ENCODE data around the gene GPATCH4. TPM values are rescaled to one million over a fixed set of nuclear protein-coding genes. Genes with fewer than 3 reads are reported as not detected.

The GPATCH4 gene
- polyA plus RNA-seq, 2 donors, result 14.3 to 20.8 TPM

DNA sequence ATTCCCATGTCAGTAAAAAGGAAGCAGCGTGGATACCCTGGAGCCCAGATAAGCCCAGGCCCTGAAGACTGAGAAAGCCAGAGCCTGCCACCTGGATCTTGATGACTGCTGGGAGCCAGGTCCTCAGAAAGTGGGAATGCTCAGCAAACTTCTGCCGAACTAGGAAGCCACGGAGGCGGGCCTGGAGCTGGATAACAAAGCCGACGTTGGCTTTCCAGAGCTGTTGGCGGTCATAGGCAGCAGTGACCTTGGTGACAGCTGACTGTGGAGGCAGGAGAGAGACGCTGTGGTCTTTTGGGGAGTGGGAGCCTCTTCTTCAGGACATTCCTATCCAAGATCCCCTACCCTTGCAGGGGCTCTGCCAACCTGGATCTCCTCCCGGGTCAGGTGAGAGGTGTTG is 53.3 kb downstream of the GPATCH4 start:
- Histone ChIP-seq H3K9me3 (ENCODE audit: control insufficient read depth in 2 of 2, insufficient read depth in 1 of 2, low read depth in 1 of 2, low read length in 1 of 2) (no peaks in the 10 kb centered on the region), H3K36me3 (ENCODE audit: control insufficient read depth in 2 of 2, insufficient read depth in 2 of 2, low read length in 1 of 2) (peaks cover 0 to 7% of the 10 kb centered on the region in 2 donors), H3K27me3 (ENCODE audit: control insufficient read depth in 1 of 2, insufficient read depth in 2 of 2, low read length in 2 of 2) (no peaks in the 10 kb centered on the region), H3K4me3 (ENCODE audit: low read depth in 1 of 2, low read length in 2 of 2) (no peak overlapping the region), H3K27ac (ENCODE audit: low read depth in 2 of 2, low read length in 1 of 2) (no peak overlapping the region), H3K4me1 (ENCODE audit: control insufficient read depth in 2 of 2, insufficient read depth in 2 of 2, low read length in 1 of 2) (no peaks in the 10 kb centered on the region)
- WGBS, 2 donors, result 84 to 92% methylated on average over 9 of the region's 9 CpGs

GRCh38 chr1:156547434-156547833 is 53.8 kb downstream of the GPATCH4 start:
- H3K9me3 ChIP-seq (ENCODE audit: control insufficient read depth in 2 of 2, insufficient read depth in 1 of 2, low read depth in 1 of 2, low read length in 1 of 2), result no peaks in the 10 kb centered on the region
- H3K4me3 ChIP-seq (ENCODE audit: low read depth in 1 of 2, low read length in 2 of 2), result no peak overlapping the region
- H3K4me1 ChIP-seq (ENCODE audit: control insufficient read depth in 2 of 2, insufficient read depth in 2 of 2, low read length in 1 of 2), result no peaks in the 10 kb centered on the region
- no peaks in the 10 kb centered on the region for H3K27me3 ChIP-seq (ENCODE audit: control insufficient read depth in 1 of 2, insufficient read depth in 2 of 2, low read length in 2 of 2)
- 96% methylated on average over 4 of the region's 4 CpGs for WGBS, 2 donors
- H3K27ac ChIP-seq (ENCODE audit: low read depth in 2 of 2, low read length in 1 of 2), result no peak overlapping the region
- H3K36me3 ChIP-seq (ENCODE audit: control insufficient read depth in 2 of 2, insufficient read depth in 2 of 2, low read length in 1 of 2), result peaks cover 0 to 7% of the 10 kb centered on the region in 2 donors

DNA sequence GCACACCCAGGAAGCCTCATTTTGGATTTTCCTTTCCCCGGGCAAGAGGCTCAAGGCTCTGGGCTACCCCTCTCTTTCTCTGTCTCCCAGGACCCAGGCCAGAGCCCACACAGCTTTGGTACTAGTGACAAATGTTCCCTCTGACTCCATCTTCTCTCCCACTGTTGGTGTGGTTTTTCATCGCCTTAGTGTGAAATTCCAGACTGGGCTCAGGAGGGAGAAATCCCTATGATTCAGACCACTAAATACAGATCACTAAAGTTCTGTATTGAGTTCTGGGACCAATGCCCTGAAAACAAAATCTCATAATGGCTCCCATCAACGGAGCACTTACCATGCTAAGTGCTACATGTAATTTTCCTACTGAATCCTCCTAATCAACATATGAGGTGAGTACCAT is 55.0 kb downstream of the GPATCH4 start:
- Histone ChIP-seq H3K4me3 (ENCODE audit: low read depth in 1 of 2, low read length in 2 of 2) (no peak overlapping the region), H3K4me1 (ENCODE audit: control insufficient read depth in 2 of 2, insufficient read depth in 2 of 2, low read length in 1 of 2) (no peaks in the 10 kb centered on the region), H3K9me3 (ENCODE audit: control insufficient read depth in 2 of 2, insufficient read depth in 1 of 2, low read depth in 1 of 2, low read length in 1 of 2) (no peaks in the 10 kb centered on the region), H3K27me3 (ENCODE audit: control insufficient read depth in 1 of 2, insufficient read depth in 2 of 2, low read length in 2 of 2) (no peaks in the 10 kb centered on the region), H3K36me3 (ENCODE audit: control insufficient read depth in 2 of 2, insufficient read depth in 2 of 2, low read length in 1 of 2) (peaks cover 0 to 7% of the 10 kb centered on the region in 2 donors), H3K27ac (ENCODE audit: low read depth in 2 of 2, low read length in 1 of 2) (no peak overlapping the region)
- WGBS, 2 donors, result 87 to 98% methylated on average over 3 of the region's 3 CpGs

GRCh38 chr1:156544592-156545102 is 56.6 kb downstream of the GPATCH4 start:
- WGBS, 2 donors, result 97 to 98% methylated on average over 3 of the region's 3 CpGs
- Histone ChIP-seq H3K4me3 (ENCODE audit: low read depth in 1 of 2, low read length in 2 of 2) (no peak overlapping the region), H3K9me3 (ENCODE audit: control insufficient read depth in 2 of 2, insufficient read depth in 1 of 2, low read depth in 1 of 2, low read length in 1 of 2) (no peaks in the 10 kb centered on the region)

More at GRCh38 chr1:156544592-156545102, 56.6 kb downstream of the GPATCH4 start:
- no peaks in the 10 kb centered on the region for H3K4me1 ChIP-seq (ENCODE audit: control insufficient read depth in 2 of 2, insufficient read depth in 2 of 2, low read length in 1 of 2)
- H3K36me3 ChIP-seq (ENCODE audit: control insufficient read depth in 2 of 2, insufficient read depth in 2 of 2, low read length in 1 of 2), result peaks cover 0 to 7% of the 10 kb centered on the region in 2 donors
- H3K27ac ChIP-seq (ENCODE audit: low read depth in 2 of 2, low read length in 1 of 2), result no peak overlapping the region
- no peaks in the 10 kb centered on the region for H3K27me3 ChIP-seq (ENCODE audit: control insufficient read depth in 1 of 2, insufficient read depth in 2 of 2, low read length in 2 of 2)

Other genes starting within 250 kb of the GPATCH4 start
- 1 to 10 TPM; 2.3 TPM for gene RHBG, start 232.3 kb downstream of the GPATCH4 start, polyA plus RNA-seq
- gene MEF2D, start 100.7 kb downstream of the GPATCH4 start, polyA plus RNA-seq, result 10 to 100 TPM in 1 of 2 donors, 1 to 10 TPM in 1; 8.5 to 13.5 TPM
- gene IQGAP3, start 28.9 kb downstream of the GPATCH4 start, polyA plus RNA-seq, result 1 to 10 TPM; 3.8 to 7.8 TPM
- under 1 TPM in 1 of 2 donors, not detected in 1; 0.08 TPM for gene TTC24, start 21.8 kb downstream of the GPATCH4 start, polyA plus RNA-seq
- gene NAXE, start 9.7 kb downstream of the GPATCH4 start, polyA plus RNA-seq, result 10 to 100 TPM; 29.9 to 70.9 TPM
- under 1 TPM; 0.14 to 0.28 TPM for gene HAPLN2, start 17.9 kb upstream of the GPATCH4 start, polyA plus RNA-seq
- under 1 TPM; 0.01 to 0.04 TPM for gene BCAN, start 40.6 kb upstream of the GPATCH4 start, polyA plus RNA-seq
- 1 to 10 TPM; 2.4 to 3.0 TPM for gene NES, start 75.9 kb upstream of the GPATCH4 start, polyA plus RNA-seq
- gene CRABP2, start 104.1 kb upstream of the GPATCH4 start, polyA plus RNA-seq, result 1,000 to 10,000 TPM; 1,310 to 1,799 TPM
- gene METTL25B, start 127.0 kb upstream of the GPATCH4 start, polyA plus RNA-seq, result 10 to 100 TPM; 18.5 to 38.3 TPM
- gene ISG20L2, start 127.3 kb upstream of the GPATCH4 start, polyA plus RNA-seq, result 10 to 100 TPM in 1 of 2 donors, 1 to 10 TPM in 1; 8.5 to 16.5 TPM
- 10 to 100 TPM; 79.3 to 81.0 TPM for gene MRPL24, start 139.6 kb upstream of the GPATCH4 start, polyA plus RNA-seq
- gene HDGF, start 150.2 kb upstream of the GPATCH4 start, polyA plus RNA-seq, result 100 to 1,000 TPM in 1 of 2 donors, 10 to 100 TPM in 1; 88.6 to 150 TPM
- 10 to 100 TPM; 36.6 to 41.8 TPM for gene PRCC, start 166.1 kb upstream of the GPATCH4 start, polyA plus RNA-seq
- gene SH2D2A, start 215.4 kb upstream of the GPATCH4 start, polyA plus RNA-seq, result under 1 TPM; 0.90 to 1.00 TPM